ENCODE results near the gene KREMEN1. TPM values are rescaled to one million over a fixed set of nuclear protein-coding genes. Genes with fewer than 3 reads are reported as not detected.

KREMEN1 gene
- total RNA-seq, 1 experiment from 2014 or later, result 31.9 TPM

- H3K9ac ChIP-seq (ENCODE audit: low read length), result no peak overlapping the region
- ChIA-PET POLR2A (no interaction called here), CTCF (interaction anchor here (1.5 to 1.8 kb wide), 3 partner anchors 92 to 553 kb away, joined by 7 to 10 read pairs (median 8); no protein-coding TSS in a partner anchor), RAD21 (ENCODE audit: low non-redundant PET in 1 of 2, low total read pairs in 2 of 2, uncharacterized antibody in 2 of 2, unreplicated experiment in 2 of 2) (interaction anchor here in 1 of 2 experiments (1.7 kb wide), 1 partner anchor 112 kb away, joined by 9 read pairs; no protein-coding TSS in a partner anchor)
- H3K27me3 ChIP-seq (ENCODE audit: insufficient read depth, low read length), result no peaks in the 10 kb centered on the region
- no peaks in the 10 kb centered on the region for H3K9me2 ChIP-seq (ENCODE audit: insufficient read depth)
- no peak for ATAC-seq
- DNase-seq (ENCODE audit: low read depth, low spot score), result no peak
- H3K36me3 ChIP-seq (ENCODE audit: control insufficient read depth in 1 of 2, insufficient read depth in 2 of 2, low read length in 2 of 2), result no peaks in the 10 kb centered on the region
- H3K9me3 ChIP-seq (ENCODE audit: control insufficient read depth in 1 of 2, insufficient read depth in 1 of 2, low read depth in 1 of 2, low read length in 2 of 2), result no peaks in the 10 kb centered on the region
- H3K4me2 ChIP-seq (ENCODE audit: low read length), result no peak overlapping the region
- H3K4me1 ChIP-seq (ENCODE audit: control insufficient read depth in 1 of 2, insufficient read depth in 2 of 2, low read length in 2 of 2), result peaks cover 3 to 8% of the 10 kb centered on the region in 2 experiments; a peak in 2 of 4 replicates
- H2AFZ ChIP-seq (ENCODE audit: low read depth, low read length, poor library complexity, severe bottlenecking), result no peak overlapping the region
- no peaks in the 10 kb centered on the region for H3K79me2 ChIP-seq (ENCODE audit: insufficient read depth, low read length)
- no peak overlapping the region for H3K27ac ChIP-seq (ENCODE audit: low read depth, low read length)
- no peak overlapping the region for H3K4me3 ChIP-seq (replicated peaks in 1 of 2; ENCODE audit: low read depth in 1 of 2, low read length in 2 of 2)
- intact Hi-C loops (cut with micrococcal nuclease), result loop anchor here (5.0 to 10.0 kb wide), 3 partner anchors 92 to 356 kb away; no protein-coding TSS in a partner anchor
- no TSS peak for BruUV-seq (replicated peaks)
- TF ChIP-seq ELF1 (IDR thresholded peaks at IDR 0.05; ENCODE audit: borderline replicate concordance, low read depth) (no peak), CTCF (IDR thresholded peaks at IDR 0.05 in 2 of 3, conservative IDR thresholded peaks at IDR 0.05 in 1 of 3; ENCODE audit: borderline replicate concordance in 1 of 3, insufficient read depth in 1 of 3, low read depth in 2 of 3, low read length in 2 of 3) (no peak), SRF (IDR thresholded peaks at IDR 0.05; ENCODE audit: low read depth) (no peak), ZFX (IDR thresholded peaks at IDR 0.05) (no peak), FOSL1 (IDR thresholded peaks at IDR 0.05; ENCODE audit: low read depth) (no peak), SP1 (IDR thresholded peaks at IDR 0.05; ENCODE audit: low read depth) (no peak), YY1 (IDR thresholded peaks at IDR 0.05; ENCODE audit: extremely low read depth, insufficient replicate concordance, low read depth, low read length) (no peak), CBX3 (IDR thresholded peaks at IDR 0.05; ENCODE audit: low read depth) (no peak), TCF7L2 (IDR thresholded peaks at IDR 0.05; ENCODE audit: borderline replicate concordance, extremely low read depth, insufficient read depth, insufficient read length) (no peak), CEBPB (IDR thresholded peaks at IDR 0.05; ENCODE audit: low read depth) (no peak)
- H4K20me1 ChIP-seq (ENCODE audit: insufficient read depth), result no peaks in the 10 kb centered on the region
Observed at GRCh38 chr22:29152954-29153719, 80.3 kb downstream of the KREMEN1 start.
